SH-SY5Y (cell line): ENCODE data around the gene LYZL1.

Source experiments
- GATA2 ChIP-seq: IDR thresholded peaks from 2 replicates; pipeline ENCODE4 v1.6.1; 2011; ENCODE audit warnings: mild to moderate bottlenecking, low read depth, low read length
- GATA3 ChIP-seq: IDR thresholded peaks from 2 replicates; pipeline ENCODE4 v1.6.1; 2011; ENCODE audit warnings: low read depth, mild to moderate bottlenecking, low read length, moderate library complexity

The LYZL1 gene

GRCh38 chr10:29315814-29316213, 26.9 kb downstream of the LYZL1 start:
- TF ChIP-seq GATA3 (no peak), GATA2 (no peak)

- no peak for TF ChIP-seq GATA3
- TF ChIP-seq GATA2: no peak
Observed at GRCh38 chr10:29316308-29317026, 27.6 kb downstream of the LYZL1 start.

GRCh38 chr10:29317027-29317420, 28.2 kb downstream of the LYZL1 start:
- no peak for TF ChIP-seq GATA3
- TF ChIP-seq GATA2: no peak

GRCh38 chr10:29317423-29318021, 28.7 kb downstream of the LYZL1 start:
- TF ChIP-seq GATA3 (no peak), GATA2 (no peak)

- peak; percentile 71 for TF ChIP-seq GATA2
Observed at GRCh38 chr10:29318141-29319071, 29.5 kb downstream of the LYZL1 start.

- TF ChIP-seq GATA2 (no peak), GATA3 (no peak)
Observed at GRCh38 chr10:29319205-29319781, 30.4 kb downstream of the LYZL1 start.

GRCh38 chr10:29321656-29322055, 32.8 kb downstream of the LYZL1 start:
- no peak for TF ChIP-seq GATA2
- no peak for TF ChIP-seq GATA3

- TF ChIP-seq GATA2 (peak; percentile 52; the same call in 1 of the 2 replicates), GATA3 (no peak)
Observed at GRCh38 chr10:29322918-29323317, 34.0 kb downstream of the LYZL1 start.

GRCh38 chr10:29323367-29323766, 34.5 kb downstream of the LYZL1 start:
- no peak for TF ChIP-seq GATA3
- TF ChIP-seq GATA2: no peak

GRCh38 chr10:29324220-29324841, 35.5 kb downstream of the LYZL1 start:
- no peak for TF ChIP-seq GATA2
- TF ChIP-seq GATA3: no peak

- TF ChIP-seq GATA2 (no peak), GATA3 (no peak)
Observed at GRCh38 chr10:29326299-29326698, 37.4 kb downstream of the LYZL1 start.

- TF ChIP-seq GATA2 (no peak), GATA3 (no peak)
Observed at GRCh38 chr10:29326886-29327745, 38.2 kb downstream of the LYZL1 start.

- TF ChIP-seq GATA2: no peak
Observed at GRCh38 chr10:29327746-29328102, 38.9 kb downstream of the LYZL1 start.

- TF ChIP-seq GATA3: no peak
- no peak for TF ChIP-seq GATA2
Observed at GRCh38 chr10:29328983-29329382, 40.1 kb downstream of the LYZL1 start.
